Right cardiac atrium (tissue), 5 donors: ENCODE results near the gene BCL6. TPM values are rescaled to one million over a fixed set of nuclear protein-coding genes. Genes with fewer than 3 reads are reported as not detected.

Experiments
- ATAC-seq, 2 donors: fragments of 200-7000 bp; cut with Tn5 transposase; one replicate each; pipeline versions ENCODE4 v1.8.0 to v1.9.1; 2020; ENCODE audit warnings: moderate library complexity in 2 of 2, mild to moderate bottlenecking in 1 of 2
- DNase-seq, 3 donors: peaks; one replicate each; pipeline ENCODE4 v3.0.0-alpha.2; 2020
- H3K27ac ChIP-seq: one replicate; pipeline ENCODE4 v1.5.1; 2013; ENCODE audit warnings: mild to moderate bottlenecking, low read length, control low read depth, moderate library complexity
- H3K27me3 ChIP-seq: one replicate; pipeline ENCODE4 v1.6.1; 2013; ENCODE audit not compliant: control insufficient read depth, insufficient read depth
- H3K4me1 ChIP-seq: one replicate; pipeline ENCODE4 v1.6.1; 2013; ENCODE audit warnings: low read length; ENCODE audit not compliant: control insufficient read depth, insufficient read depth
- H3K4me3 ChIP-seq: one replicate; pipeline ENCODE4 v1.5.1; 2013; ENCODE audit warnings: low read length, control low read depth
- H3K9me3 ChIP-seq: one replicate; pipeline ENCODE4 v1.6.1; 2013; ENCODE audit warnings: low read length; ENCODE audit not compliant: control insufficient read depth
- WGBS: extraction: QIAGEN DNeasy Blood & Tissue Kit; methylation state at CpG from one replicate; pipeline ENCODE4 v1.1.7; 2013; 5-methylcytosine and 5-hydroxymethylcytosine counted together
- intact Hi-C, 4 donors: fragments of 100-400 bp; cut with DNase I; formaldehyde crosslinking; loops; one replicate each; pipeline versions ENCODE4 v1.11.0 to v1.14.0; 2022 to 2023
- polyA plus RNA-seq: library from polyadenylated mRNA; stranded (reverse); fragments of 200-250 nt; gene quantifications from one replicate; pipeline ENCODE4 v1.2.3, GENCODE V29; 2013
- total RNA-seq, 4 donors: library from RNA; stranded (reverse); fragmentation: NEBNext Ultra II Directional; extraction: Animal tissue kit (Norgen Biotek cat#: 25700); gene quantifications; one replicate each; pipeline ENCODE4 v1.2.1, GENCODE V29; 2021
- donor health status: healthy with polysubstance abuse.
- donor health status: DM: no; HTN: yes; CAD: no.
- donor health status: DM: no; HTN: no; CAD: no.
- donor health status: DM: no; HTN: yes; CAD: no; lungs with severe emphysema.
- donor health status: DM: yes; HTN: yes; CAD: no.

The BCL6 gene
- total and polyA plus RNA-seq, 5 donors = 45.8 to 77.3 (median 70.5) TPM

DNA sequence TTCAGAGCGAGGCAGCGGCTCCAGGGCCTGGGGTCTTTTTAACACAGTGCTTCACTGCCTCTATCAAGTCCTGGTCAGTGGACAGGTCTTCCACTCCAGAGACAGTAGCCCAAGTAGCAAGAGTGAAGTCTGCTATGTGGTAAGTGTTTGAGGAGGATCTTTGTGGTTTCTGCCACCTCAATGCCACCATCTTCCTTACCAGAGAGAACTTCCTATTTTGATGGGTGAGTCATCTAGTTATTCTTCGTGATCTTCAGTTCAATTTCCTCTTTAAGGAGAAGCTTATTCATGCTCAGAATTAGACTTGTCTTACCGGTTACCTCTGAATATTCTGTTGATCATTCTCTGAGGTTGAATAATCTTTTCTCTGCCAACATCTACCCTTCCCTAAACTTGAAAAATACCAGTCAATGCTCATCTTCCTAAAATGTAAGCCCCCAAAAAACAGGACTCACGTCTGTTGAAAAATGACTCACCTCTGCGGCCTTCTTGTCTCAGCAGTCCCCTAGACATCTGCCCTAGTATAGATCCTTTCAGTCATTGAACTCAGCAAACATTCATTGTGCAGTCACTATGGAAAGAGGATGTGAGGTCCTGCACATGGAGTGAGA lies 32.2 kb upstream of the BCL6 start:
- Histone ChIP-seq H3K27ac (no peak overlapping the region), H3K27me3 (no peaks in the 10 kb centered on the region), H3K9me3 (no peaks in the 10 kb centered on the region), H3K4me3 (no peak overlapping the region), H3K4me1 (no peaks in the 10 kb centered on the region)
- ATAC-seq (peak; percentile 51 to 64), DNase-seq (no peak)
- intact Hi-C loops = no loop called here
- 74% methylated on average over 6 of the region's 6 CpGs for WGBS

DNA sequence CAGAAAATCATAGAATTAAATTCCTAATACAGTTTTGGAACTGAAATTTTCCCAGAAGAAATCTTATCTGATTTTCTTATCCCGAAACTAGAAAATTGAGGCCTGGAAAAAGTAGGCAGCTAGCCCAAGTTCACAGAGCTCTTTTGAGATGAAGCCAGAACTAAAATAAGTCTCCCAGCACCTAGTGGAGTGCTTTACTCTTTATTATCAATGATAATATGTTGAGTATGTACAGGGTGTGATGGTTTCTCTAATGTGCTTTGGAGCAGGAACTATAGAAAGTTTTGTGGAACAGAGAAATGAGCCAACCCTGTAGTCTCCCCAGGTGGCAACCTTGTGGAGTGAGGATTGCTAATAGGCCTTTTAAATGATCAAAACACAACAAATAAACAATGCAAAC lies 30.3 kb upstream of the BCL6 start:
- no peaks in the 10 kb centered on the region for H3K4me1 ChIP-seq
- H3K27me3 ChIP-seq = no peaks in the 10 kb centered on the region
- no peaks in the 10 kb centered on the region for H3K9me3 ChIP-seq
- WGBS = 40% methylated on average over 1 of the region's 1 CpG
- no peak overlapping the region for H3K27ac ChIP-seq
- peak in 1 of 2 donors; percentile 30 for ATAC-seq
- H3K4me3 ChIP-seq = no peak overlapping the region
- DNase-seq = no peak
- intact Hi-C loops = no loop called here

DNA sequence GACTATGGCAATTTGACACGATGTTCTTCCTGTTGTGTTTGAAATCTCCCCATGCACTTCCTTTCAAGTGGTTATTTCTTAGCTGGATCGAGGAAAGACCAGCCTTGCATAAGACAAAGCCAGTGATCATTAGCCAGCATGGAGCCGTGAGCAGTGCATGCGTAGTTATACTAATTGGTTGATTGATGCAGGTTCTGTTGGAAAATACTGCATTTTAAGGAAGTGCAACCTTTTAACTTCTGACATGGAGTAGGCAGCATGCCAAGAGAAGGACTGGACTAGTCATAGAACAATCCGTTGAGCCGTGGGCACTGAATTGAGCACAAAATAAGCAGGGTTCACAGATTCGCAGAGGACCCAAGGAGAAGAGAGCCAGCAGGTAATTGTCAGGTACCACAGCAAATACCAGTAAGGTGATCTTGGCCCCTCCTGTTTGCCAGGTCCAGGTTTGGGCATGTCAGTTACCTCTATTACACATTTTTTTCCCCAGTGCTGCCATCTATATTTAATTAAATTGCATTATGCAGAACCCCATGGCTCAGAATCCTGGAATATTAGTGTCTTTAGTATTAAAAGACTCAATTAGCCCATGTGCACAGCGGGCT lies 29.0 kb upstream of the BCL6 start:
- Histone ChIP-seq H3K27ac (no peak overlapping the region), H3K4me1 (peaks cover 2% of the 10 kb centered on the region), H3K4me3 (no peak overlapping the region), H3K9me3 (no peaks in the 10 kb centered on the region), H3K27me3 (no peaks in the 10 kb centered on the region)
- WGBS = 73% methylated on average over 8 of the region's 8 CpGs
- DNase-seq (no peak), ATAC-seq (no peak)
- intact Hi-C loops = no loop called here

DNA sequence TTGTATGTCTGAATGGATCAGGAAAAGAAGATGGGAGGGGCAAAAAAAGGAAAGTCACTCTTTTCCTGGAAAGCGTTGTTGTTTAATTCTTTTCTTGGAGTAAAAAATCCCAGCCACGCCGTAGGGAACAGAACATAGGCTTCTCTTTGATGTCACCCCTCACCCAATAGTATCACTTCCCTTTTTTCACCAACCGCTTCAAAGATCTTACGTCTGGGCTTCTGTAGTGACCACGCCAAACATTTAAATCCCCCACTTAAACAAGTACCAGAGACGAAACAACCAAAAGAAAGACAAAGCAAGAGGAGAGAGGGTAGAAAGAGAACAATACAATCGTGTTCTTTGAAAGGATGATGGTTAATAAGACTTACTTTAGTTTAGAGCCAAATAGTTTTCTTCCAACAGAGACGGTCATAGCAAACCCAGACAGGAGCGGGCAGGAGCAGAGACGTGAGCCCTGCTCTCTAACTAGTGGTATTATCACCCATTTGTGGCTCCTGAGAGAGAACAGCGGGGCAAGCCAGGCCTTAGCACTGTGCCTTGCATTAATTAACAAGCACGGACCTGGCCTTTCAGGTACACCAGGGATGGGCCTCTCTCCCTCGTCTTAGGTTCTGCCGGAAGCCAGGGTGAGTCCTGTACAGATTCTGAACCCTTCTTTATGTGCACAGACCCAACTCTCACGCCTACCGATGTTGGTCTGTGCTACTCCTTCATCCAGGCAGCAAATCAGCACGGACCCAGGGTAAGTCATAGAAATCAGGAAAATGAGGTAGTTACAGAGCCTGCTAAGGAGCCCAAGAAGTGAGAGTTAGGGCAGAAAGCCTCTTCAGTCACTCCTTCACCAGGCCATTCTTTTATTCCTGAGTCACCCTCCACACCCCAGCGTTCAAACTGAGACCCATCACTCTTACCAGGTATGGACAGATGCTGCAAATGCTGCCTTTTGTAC lies 28.2 kb upstream of the BCL6 start:
- intact Hi-C loops = no loop called here
- ATAC-seq = no peak
- H3K4me1 ChIP-seq = peaks cover 2% of the 10 kb centered on the region
- H3K27ac ChIP-seq = no peak overlapping the region
- no peaks in the 10 kb centered on the region for H3K27me3 ChIP-seq
- no peak for DNase-seq
- WGBS = 83% methylated on average over 19 of the region's 19 CpGs
- no peaks in the 10 kb centered on the region for H3K9me3 ChIP-seq
- no peak overlapping the region for H3K4me3 ChIP-seq

DNA sequence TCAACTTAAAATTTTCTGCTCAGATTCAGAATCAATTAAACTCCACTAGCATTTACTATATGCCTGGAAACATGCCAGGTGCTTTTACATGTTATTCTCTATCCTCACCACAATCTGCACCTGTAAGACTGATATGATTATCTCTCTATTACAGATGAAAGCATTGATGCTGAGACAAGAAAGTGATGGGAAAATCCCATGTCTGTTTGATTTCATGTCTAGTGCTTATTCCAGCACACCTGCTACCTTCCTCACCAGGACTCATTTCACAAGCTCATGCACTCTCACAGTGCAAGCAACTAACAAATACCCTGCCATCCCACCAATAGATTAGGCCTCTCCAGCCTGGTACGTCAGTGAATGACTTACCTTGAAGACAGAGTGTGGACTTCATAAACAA lies 25.0 kb upstream of the BCL6 start:
- Histone ChIP-seq H3K4me1 (peaks cover 2% of the 10 kb centered on the region), H3K4me3 (no peak overlapping the region), H3K27me3 (no peaks in the 10 kb centered on the region), H3K9me3 (no peaks in the 10 kb centered on the region), H3K27ac (peak overlapping the region; percentile 37)
- DNase-seq (no peak), ATAC-seq (no peak)
- 79% methylated on average over 1 of the region's 1 CpG for WGBS
- intact Hi-C loops = no loop called here

DNA sequence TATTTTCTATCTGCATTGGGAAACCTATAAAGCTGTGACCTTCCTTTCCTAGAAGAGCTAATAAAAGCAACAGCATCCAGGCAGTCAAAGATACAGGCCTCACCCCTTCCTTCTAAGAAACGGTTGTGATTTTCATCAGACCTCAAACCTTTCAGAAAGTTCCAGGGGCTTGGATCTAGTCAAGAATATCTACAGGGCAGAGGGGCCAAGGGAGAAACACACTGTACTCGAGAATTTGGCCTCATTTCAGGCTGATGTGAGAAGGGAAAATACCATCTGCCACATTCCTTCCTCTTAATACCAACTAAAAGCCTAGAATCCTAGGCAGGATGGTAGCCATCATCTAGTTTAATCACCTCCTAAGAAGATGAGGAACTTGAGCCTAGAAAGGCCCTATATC lies 24.5 kb upstream of the BCL6 start:
- ATAC-seq (no peak), DNase-seq (no peak)
- WGBS = 14% methylated on average over 2 of the region's 2 CpGs
- Histone ChIP-seq H3K9me3 (no peaks in the 10 kb centered on the region), H3K4me3 (no peak overlapping the region), H3K27ac (no peak overlapping the region), H3K27me3 (no peaks in the 10 kb centered on the region), H3K4me1 (peaks cover 2% of the 10 kb centered on the region)
- intact Hi-C loops = no loop called here

DNA sequence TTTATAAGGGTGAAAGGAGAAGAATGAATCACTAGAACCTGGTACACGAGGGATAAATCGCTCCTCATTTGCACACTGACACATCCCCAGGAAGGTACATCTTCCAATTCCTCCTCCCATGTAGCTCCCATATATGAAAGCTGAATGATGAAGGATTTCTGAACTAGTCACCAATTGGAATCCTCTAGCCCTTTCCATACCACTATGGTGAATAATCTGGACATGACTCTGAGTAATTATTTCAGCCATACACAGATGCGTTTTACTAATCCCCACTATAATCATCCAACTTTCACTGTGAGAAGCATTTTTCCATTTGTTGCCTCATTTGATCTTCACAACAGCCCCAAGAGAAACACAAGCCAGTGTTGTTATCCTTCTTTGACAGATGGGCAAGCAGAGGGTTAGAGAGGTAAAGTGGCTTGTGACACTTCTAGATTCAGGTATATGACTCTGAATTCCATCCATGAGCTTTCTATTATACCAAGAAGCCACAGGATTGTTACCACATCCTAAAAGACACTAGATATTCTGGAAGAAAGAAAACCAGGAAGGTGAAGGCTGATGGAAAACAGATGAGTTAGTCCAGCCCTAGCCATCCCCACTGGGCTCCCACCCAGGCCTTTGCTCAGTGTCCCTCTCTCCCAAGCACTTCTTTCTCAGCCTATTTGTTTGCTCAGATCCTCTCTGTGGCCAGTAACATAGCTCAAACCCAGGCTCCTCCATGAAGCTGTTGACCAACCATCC lies 22.2 kb upstream of the BCL6 start:
- no peak for DNase-seq
- Histone ChIP-seq H3K4me1 (peaks cover 2% of the 10 kb centered on the region), H3K4me3 (no peak overlapping the region), H3K27ac (no peak overlapping the region), H3K9me3 (no peaks in the 10 kb centered on the region), H3K27me3 (no peaks in the 10 kb centered on the region)
- 92% methylated on average over 3 of the region's 3 CpGs for WGBS
- ATAC-seq = no peak
- intact Hi-C loops = no loop called here

DNA sequence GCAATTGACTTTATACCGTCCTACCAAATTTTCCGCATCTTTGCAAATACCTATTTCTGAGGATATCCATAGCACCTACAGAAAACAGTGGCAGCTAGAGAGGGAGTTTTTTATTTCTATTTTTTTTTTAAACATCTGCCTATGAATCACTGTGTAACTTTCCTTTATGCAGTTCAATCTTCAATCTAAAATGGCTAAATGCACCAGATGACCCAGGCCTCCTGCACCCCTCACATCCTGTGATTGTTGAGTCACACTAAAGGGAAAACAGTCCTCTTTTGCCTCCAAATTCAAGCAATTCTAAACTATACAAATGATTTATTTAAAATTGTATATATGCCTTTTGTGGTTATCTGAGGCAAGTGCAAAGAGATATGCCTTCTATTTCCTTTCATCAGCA lies 20.1 kb upstream of the BCL6 start:
- ATAC-seq (no peak), DNase-seq (no peak)
- Histone ChIP-seq H3K9me3 (no peaks in the 10 kb centered on the region), H3K27ac (no peak overlapping the region), H3K4me3 (no peak overlapping the region), H3K4me1 (peaks cover 2% of the 10 kb centered on the region), H3K27me3 (no peaks in the 10 kb centered on the region)
- 98% methylated on average over 2 of the region's 2 CpGs for WGBS
- intact Hi-C loops = no loop called here

DNA sequence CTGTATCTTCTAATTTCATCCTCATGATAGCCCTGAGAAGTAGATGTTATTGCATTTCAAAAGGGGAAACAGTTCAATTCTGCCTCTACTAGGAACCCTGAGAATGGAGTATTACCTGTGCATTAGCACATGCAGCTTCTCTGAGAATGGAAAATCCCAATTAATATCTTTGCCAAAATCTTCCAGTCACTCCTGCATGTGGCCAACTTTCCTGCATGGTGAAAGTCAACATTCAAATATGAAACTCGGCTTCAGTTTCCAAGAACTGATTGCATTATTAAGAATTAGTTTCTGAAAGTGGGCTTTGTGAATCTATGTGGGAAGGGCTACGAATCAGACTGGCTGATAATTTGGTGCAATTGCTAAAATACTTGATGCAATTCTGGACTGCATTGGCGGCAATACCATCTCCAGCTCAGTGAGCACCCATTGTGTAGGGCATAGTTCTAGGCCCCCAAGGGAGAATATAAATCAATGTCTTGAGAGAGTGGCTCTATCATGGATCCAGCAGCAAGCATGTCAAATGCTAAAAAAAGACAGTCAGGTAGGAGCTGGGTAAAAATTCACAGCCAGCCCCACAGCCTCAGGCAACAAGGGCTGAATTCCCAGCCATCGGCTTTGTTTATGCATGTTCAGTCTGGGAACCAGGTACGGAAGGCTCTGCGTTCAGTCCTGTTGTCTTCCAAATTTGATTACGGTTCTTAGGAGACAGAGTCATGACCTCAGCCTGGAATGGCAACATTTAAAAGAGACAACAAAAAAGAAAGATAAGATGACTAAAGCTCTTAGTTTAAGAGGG lies 18.8 kb upstream of the BCL6 start:
- Histone ChIP-seq H3K9me3 (no peaks in the 10 kb centered on the region), H3K4me3 (no peak overlapping the region), H3K4me1 (no peaks in the 10 kb centered on the region), H3K27me3 (no peaks in the 10 kb centered on the region), H3K27ac (no peak overlapping the region)
- WGBS = 49% methylated on average over 7 of the region's 7 CpGs
- intact Hi-C loops = no loop called here
- ATAC-seq = no peak
- DNase-seq = no peak

DNA sequence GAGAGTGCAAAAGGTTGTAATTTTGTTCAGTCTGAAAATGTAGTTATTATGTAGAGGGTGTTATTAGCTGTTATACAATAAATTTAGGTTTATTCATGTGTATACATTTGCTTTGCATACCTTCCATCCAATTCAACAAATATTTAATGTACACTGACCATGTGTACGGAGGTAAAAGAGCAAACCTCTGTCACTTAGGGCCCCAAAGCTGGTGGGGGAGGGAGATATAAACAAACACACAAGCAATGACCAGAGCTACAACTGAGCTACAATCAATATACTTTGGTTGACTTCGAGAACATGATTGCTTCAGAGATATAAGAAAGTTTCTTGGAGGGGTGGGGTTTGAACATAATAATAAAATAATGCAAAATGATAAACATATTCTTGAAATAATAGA lies 17.5 kb upstream of the BCL6 start:
- no peak for DNase-seq
- Histone ChIP-seq H3K27ac (no peak overlapping the region), H3K9me3 (no peaks in the 10 kb centered on the region), H3K27me3 (no peaks in the 10 kb centered on the region), H3K4me1 (no peaks in the 10 kb centered on the region), H3K4me3 (no peak overlapping the region)
- intact Hi-C loops = no loop called here
- 74% methylated on average over 2 of the region's 2 CpGs for WGBS
- ATAC-seq = no peak
